Measurements from ENCODE around the gene BAIAP2. TPM values are rescaled to one million over a fixed set of nuclear protein-coding genes. Genes with fewer than 3 reads are reported as not detected.

The BAIAP2 gene
- total and polyA plus RNA-seq, 2 donors (not counting 3 experiments of a cell fraction or from before 2014, with no cell fraction given): 12.3 to 18.6 TPM

GRCh38 chr17:81070541-81071246, 35.7 kb downstream of the BAIAP2 start:
- Histone ChIP-seq H3K36me3 (ENCODE audit: control insufficient read depth in 2 of 2, extremely low read depth in 1 of 2, insufficient read depth in 2 of 2, low read length in 2 of 2) (no peaks in the 10 kb centered on the region), H3K27ac (ENCODE audit: insufficient read depth, low read depth, low read length) (no peak overlapping the region), H3K9me1 (replicated peaks; ENCODE audit: control insufficient read depth, extremely low read depth, insufficient read depth, low read length) (no peaks in the 10 kb centered on the region), H2AFZ (ENCODE audit: low read depth, low read length) (no peak overlapping the region), H3K79me2 (ENCODE audit: control insufficient read depth, insufficient read depth, low read length) (no peaks in the 10 kb centered on the region), H3K4me1 (ENCODE audit: control insufficient read depth, extremely low read depth, insufficient read depth, low read length) (no peaks in the 10 kb centered on the region), H3K9ac (replicated peaks; ENCODE audit: extremely low read depth, insufficient read depth, low read length) (no peak overlapping the region), H3K27me3 (ENCODE audit: control insufficient read depth in 2 of 2, insufficient read depth in 2 of 2, low read length in 2 of 2) (no peaks in the 10 kb centered on the region), H3K9me3 (replicated peaks; ENCODE audit: control insufficient read depth, insufficient read depth, low read length) (no peaks in the 10 kb centered on the region), H4K20me1 (replicated peaks; ENCODE audit: control insufficient read depth, extremely low read depth, insufficient read depth, low read length) (no peaks in the 10 kb centered on the region), H3K4me2 (ENCODE audit: insufficient read depth, low read length) (no peak overlapping the region), H3K4me3 (replicated peaks in 1 of 3; ENCODE audit: insufficient read depth in 1 of 3, low read depth in 1 of 3, low read length in 3 of 3) (no peak overlapping the region)
- dilution Hi-C loops (cut with MboI; ENCODE audit: extremely low pct_ligation_motif_present, low sequenced_read_pairs) (no loop called here), intact Hi-C loops (cut with micrococcal nuclease) (no loop called here)
- TF ChIP-seq GATA2 (IDR thresholded peaks at IDR 0.05; ENCODE audit: insufficient read depth, insufficient read length, low read depth, low read length) (no peak), CTCF (IDR thresholded peaks at IDR 0.05; ENCODE audit: extremely low read depth in 1 of 2, insufficient read depth in 1 of 2, low read depth in 1 of 2, low read length in 2 of 2) (no peak), MYC (IDR thresholded peaks at IDR 0.05; ENCODE audit: low read depth, low read length) (no peak), FOS (IDR thresholded peaks at IDR 0.05; ENCODE audit: borderline replicate concordance, insufficient read depth, low read length) (no peak), MAX (IDR thresholded peaks at IDR 0.05; ENCODE audit: insufficient read depth, insufficient read length) (no peak), EZH2 (IDR thresholded peaks at IDR 0.05; ENCODE audit: borderline replicate concordance, low read depth, low read length, severe bottlenecking) (no peak), POLR2AphosphoS5 (IDR thresholded peaks at IDR 0.05; ENCODE audit: insufficient read depth, low read depth, low read length) (no peak), JUN (IDR thresholded peaks at IDR 0.05; ENCODE audit: borderline replicate concordance, insufficient read depth, insufficient read length, low read depth) (no peak), POLR2A (IDR thresholded peaks at IDR 0.05; ENCODE audit: low read depth, low read length) (no peak)
- ChIA-PET POLR2A (interaction anchor here (0.7 kb wide), 1 partner anchor 34 kb away, joined by 3 read pairs; no protein-coding TSS in a partner anchor), CTCF (interaction anchor here (1.5 to 1.6 kb wide), 2 partner anchors 10 to 47 kb away, joined by 4 read pairs; no protein-coding TSS in a partner anchor)
- no peak for FAIRE-seq
- no TSS peak for BruUV-seq (replicated peaks)
- no peak for DNase-seq (ENCODE audit: low read depth, low spot score)

Measured in endothelial cell of umbilical vein (primary cell).